GM12874 (cell line): ENCODE measurements around the gene TNNI2.

Experiments
- TF ChIP-seq, protein P1 (sequence below): IDR thresholded peaks from 2 replicates; pipeline ENCODE4 v1.5.1; 2011; ENCODE audit warnings: low read depth, mild to moderate bottlenecking, control low read depth, low read length, moderate library complexity; ENCODE audit not compliant: insufficient read depth

The TNNI2 gene

GRCh38 chr11:1805525-1805924, 33.3 kb upstream of the TNNI2 start:
- TF ChIP-seq, protein P1, sequence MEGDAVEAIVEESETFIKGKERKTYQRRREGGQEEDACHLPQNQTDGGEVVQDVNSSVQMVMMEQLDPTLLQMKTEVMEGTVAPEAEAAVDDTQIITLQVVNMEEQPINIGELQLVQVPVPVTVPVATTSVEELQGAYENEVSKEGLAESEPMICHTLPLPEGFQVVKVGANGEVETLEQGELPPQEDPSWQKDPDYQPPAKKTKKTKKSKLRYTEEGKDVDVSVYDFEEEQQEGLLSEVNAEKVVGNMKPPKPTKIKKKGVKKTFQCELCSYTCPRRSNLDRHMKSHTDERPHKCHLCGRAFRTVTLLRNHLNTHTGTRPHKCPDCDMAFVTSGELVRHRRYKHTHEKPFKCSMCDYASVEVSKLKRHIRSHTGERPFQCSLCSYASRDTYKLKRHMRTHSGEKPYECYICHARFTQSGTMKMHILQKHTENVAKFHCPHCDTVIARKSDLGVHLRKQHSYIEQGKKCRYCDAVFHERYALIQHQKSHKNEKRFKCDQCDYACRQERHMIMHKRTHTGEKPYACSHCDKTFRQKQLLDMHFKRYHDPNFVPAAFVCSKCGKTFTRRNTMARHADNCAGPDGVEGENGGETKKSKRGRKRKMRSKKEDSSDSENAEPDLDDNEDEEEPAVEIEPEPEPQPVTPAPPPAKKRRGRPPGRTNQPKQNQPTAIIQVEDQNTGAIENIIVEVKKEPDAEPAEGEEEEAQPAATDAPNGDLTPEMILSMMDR: no peak

GRCh38 chr11:1807264-1807995, 31.4 kb upstream of the TNNI2 start:
- TF ChIP-seq, protein P1: no peak

- TF ChIP-seq, protein P1: no peak
These were observed 28.0 kb upstream of the TNNI2 start for GRCh38 chr11:1810761-1811160.

- TF ChIP-seq, protein P1: no peak
These were observed 26.5 kb upstream of the TNNI2 start for GRCh38 chr11:1812274-1812673.

DNA sequence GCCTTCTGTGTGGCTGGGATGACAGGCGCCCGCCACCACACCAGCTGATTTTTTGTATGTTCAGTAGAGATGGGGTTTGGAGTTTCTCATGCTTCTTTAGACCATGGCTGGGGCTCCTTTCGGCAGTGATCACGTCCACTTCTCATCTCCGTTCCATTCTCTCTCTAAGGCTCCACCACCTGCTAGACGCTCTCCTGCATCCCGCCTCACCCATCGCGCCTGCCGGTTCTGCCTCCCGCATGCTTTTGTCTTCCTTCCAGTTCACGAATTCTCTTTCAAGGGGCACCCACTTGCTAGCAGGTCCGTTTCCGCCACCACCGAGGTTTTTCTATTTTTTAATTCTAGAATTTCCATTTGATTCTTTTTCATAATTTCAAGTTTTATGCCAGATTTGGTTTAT, 26.0 kb upstream of the TNNI2 start:
- TF ChIP-seq, protein P1: no peak

- TF ChIP-seq, protein P1: no peak
These were observed 24.1 kb upstream of the TNNI2 start for GRCh38 chr11:1814691-1815090.

DNA sequence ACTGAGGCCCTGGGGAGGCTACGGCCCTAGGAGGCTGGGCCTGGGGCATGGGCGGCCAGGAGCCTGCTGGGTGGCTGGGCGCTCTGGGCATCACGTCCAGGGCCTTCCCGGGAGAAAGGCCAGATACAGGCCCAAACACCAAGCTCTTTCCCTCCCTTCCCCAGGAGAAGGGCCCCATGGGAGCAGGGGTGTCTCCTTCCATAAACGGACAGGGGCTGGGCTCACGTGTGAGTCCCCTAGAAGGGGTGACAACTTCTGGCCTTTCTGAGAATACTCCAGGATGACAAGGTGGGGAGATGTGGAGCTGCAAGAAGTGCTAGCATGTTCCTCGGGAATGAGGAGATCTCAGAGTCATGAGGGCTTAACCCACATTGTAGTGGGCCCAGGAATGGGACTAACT, 23.5 kb upstream of the TNNI2 start:
- TF ChIP-seq, protein P1: no peak
